Rectal smooth muscle tissue (tissue), 1 donor: ENCODE data around the gene ZBTB8A.

Experiments
- H3K27ac ChIP-seq: one replicate; pipeline ENCODE4 v1.7.0; 2013; ENCODE audit warnings: low read depth, low read length, inconsistent platforms
- H3K27me3 ChIP-seq: one replicate; pipeline ENCODE4 v1.7.0; 2013; ENCODE audit warnings: low read length; ENCODE audit not compliant: control insufficient read depth, insufficient read depth
- H3K36me3 ChIP-seq: one replicate; pipeline ENCODE4 v1.7.0; 2013; ENCODE audit warnings: low read length; ENCODE audit not compliant: control insufficient read depth, insufficient read depth
- H3K4me1 ChIP-seq: one replicate; pipeline ENCODE4 v1.7.0; 2013; ENCODE audit warnings: low read length; ENCODE audit not compliant: control insufficient read depth, insufficient read depth
- H3K4me3 ChIP-seq: one replicate; pipeline ENCODE4 v1.7.0; 2013; ENCODE audit warnings: low read length
- H3K9ac ChIP-seq: one replicate; pipeline ENCODE4 v1.7.0; 2013; ENCODE audit warnings: low read length

The ZBTB8A gene

DNA sequence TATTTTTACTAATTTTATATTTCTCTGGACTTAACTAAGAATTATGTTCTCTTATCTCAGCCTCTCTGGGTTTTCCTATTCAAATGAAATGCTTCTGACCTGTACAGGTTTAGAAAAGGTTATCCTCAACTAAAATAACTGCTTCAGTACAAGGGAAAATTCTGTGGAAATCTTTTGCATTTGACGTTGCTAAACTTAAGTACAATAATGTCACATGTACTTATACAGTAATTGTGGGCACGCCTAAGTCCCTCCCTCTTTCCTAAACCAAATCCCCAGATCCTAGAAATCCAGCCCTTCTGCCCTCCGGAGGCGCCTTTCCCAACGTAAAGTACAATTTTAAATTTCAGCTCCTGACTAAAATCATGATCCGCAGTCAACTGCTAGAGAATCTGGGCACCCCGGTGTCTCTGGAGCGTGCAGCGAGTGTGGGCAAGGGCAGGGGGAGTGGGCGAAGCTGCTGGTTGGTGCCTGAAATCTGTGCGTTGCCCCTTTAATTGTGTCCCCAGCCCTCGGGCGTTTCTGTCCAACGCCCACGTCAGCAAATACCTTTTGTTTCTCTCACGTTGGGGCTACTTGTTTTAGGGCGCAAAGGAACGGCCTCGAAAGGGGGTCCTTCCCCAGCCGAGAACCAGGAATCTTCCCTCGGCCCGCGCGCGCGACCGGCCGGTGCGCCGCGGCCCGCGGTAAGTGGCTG, at the start of gene ZBTB8A:
ZBTB8A (plus strand) TSS at position 541 of the 697 bp plus-strand sequence. CDS start 53,505 bp downstream, outside the sequence.
- Histone ChIP-seq H3K27me3 (no peaks in the 10 kb centered on the region), H3K36me3 (no peaks in the 10 kb centered on the region), H3K4me3 (peak within 1 kb of the TSS; percentile 78), H3K27ac (peak within 1 kb of the TSS; percentile 70), H3K9ac (peak within 1 kb of the TSS; percentile 54), H3K4me1 (peaks cover 2% of the 10 kb centered on the region)

DNA sequence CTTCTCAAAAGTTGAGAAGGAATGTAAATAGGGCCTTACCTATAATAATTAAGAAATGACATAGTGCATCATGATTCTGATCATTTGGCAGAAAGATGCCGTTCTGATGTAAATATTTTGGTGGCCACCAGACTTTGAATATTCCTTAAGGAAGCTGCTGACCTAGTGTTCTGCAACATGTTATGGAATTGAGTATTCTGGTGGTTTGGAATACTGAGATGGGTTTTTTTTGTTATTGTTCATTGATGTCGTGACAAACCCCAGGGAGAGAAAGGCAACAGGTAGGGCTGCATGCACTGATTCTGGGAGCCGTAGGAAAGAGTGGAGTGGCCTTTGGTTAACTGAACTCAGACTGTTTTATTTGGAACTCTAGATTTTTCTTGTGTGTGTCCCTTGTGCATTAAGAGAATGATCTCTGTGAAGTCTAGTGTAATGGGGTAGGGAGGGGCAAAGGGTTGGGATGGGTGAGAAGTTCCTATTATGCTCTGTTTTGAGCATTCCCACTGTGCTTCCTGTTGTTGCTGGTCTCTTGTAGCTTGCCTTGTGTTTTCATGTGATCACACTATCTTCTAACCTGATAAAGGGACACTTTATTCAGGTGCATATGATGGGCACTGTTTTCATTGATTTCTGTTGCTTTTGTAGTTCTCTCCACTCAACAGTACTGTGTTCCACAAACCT, 49.3 kb upstream of the ZBTB8A start:
- H3K4me1 ChIP-seq = no peaks in the 10 kb centered on the region

DNA sequence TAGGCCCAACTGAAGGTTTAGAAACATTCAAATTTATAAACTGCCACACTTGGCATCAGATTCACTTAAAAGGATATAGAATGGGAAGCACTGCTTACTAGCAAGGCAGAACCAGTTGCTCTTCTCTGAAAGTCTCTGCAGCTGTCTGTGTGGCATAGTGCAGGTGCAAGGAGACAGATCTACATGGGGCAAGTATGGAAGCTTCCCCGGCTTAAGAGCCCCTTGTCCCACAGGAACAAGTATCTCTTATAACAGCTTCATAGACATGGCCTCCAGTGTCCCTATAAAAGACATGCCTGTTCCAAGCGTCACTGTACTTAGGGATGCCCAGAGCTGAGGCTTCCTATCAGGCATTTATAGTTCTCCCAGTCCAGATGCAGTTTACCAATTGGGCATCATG, 47.8 kb upstream of the ZBTB8A start:
- H3K4me1 ChIP-seq = peaks cover 4% of the 10 kb centered on the region
- H3K27ac ChIP-seq = no peak overlapping the region
- H3K36me3 ChIP-seq = no peaks in the 10 kb centered on the region
- H3K9ac ChIP-seq = no peak overlapping the region
- H3K27me3 ChIP-seq = no peaks in the 10 kb centered on the region
- H3K4me3 ChIP-seq = no peak overlapping the region

More for the DNA sequence above, 49.3 kb upstream of the ZBTB8A start:
- no peaks in the 10 kb centered on the region for H3K27me3 ChIP-seq
- no peaks in the 10 kb centered on the region for H3K36me3 ChIP-seq
- H3K9ac ChIP-seq = no peak overlapping the region
- no peak overlapping the region for H3K4me3 ChIP-seq
- H3K27ac ChIP-seq = no peak overlapping the region

DNA sequence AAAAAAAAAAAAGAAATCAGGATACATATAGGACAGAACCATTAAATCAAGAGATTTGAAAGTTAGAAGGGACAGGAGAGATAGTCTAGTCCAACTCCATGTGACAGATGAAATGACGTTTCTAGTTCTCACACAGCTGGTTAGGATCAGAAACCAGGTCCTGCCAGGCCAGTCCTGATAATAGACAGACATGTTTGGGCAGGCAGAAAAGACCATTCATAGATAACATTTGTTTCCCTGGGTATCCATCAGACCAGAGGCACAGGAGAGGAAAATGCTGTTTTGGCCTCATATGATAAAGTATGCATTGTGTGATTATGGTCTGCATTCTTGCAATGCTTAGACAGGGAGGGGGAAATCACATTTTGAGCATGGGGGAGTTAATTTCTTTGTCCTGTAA, 45.0 kb upstream of the ZBTB8A start:
- Histone ChIP-seq H3K27ac (no peak overlapping the region), H3K4me1 (peaks cover 8% of the 10 kb centered on the region), H3K27me3 (no peaks in the 10 kb centered on the region), H3K36me3 (no peaks in the 10 kb centered on the region), H3K4me3 (no peak overlapping the region), H3K9ac (no peak overlapping the region)

DNA sequence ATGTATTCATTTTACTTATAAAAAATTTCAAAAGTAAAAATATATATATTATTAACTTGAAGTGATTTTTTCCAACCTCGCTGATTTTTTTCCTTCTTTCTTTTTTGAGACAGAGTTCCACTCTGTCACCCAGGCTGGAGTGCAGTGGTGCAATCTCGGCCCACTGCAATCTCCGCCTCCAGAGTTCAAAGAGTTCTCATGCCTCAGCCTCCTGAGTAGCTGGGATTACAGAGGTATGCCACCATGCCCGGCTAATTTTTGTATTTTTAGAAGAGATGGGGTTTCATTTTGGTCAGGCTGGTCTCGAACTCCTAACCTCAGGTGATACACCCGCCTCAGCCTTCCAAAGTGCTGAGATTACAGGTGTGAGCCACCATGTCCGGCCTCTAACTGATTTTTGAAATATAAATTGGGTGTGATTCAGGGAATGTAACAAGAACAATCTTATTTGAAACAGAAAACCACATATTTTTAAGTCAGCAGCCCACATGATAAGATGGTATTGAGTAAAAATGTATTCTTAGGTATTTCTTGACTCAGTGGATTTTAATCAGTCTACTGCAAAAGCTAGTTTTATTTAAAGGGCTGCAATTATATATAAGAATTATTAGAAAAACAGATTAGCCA, 44.4 kb upstream of the ZBTB8A start:
- no peak overlapping the region for H3K27ac ChIP-seq
- no peaks in the 10 kb centered on the region for H3K27me3 ChIP-seq
- peaks cover 8% of the 10 kb centered on the region for H3K4me1 ChIP-seq
- H3K9ac ChIP-seq = no peak overlapping the region
- H3K4me3 ChIP-seq = no peak overlapping the region
- H3K36me3 ChIP-seq = no peaks in the 10 kb centered on the region

DNA sequence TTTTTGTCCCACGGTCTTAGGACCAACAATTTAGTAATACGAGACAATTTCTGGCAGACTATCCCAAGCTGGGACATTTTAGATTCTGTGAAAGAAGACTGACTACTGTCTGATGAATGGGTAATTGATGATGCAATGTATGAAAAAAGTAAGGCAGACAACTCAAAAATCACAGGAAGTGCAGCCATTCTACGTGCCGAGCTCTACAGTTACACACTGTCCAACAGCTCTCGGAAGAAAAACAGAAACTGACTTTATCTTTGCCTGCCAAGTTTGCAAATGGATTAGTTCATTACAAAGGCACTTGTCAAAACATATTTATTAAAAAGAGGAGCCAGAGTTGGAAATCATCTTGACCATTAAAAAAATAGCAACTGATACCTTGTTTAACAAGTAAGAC, 43.1 kb upstream of the ZBTB8A start:
- no peak overlapping the region for H3K27ac ChIP-seq

DNA sequence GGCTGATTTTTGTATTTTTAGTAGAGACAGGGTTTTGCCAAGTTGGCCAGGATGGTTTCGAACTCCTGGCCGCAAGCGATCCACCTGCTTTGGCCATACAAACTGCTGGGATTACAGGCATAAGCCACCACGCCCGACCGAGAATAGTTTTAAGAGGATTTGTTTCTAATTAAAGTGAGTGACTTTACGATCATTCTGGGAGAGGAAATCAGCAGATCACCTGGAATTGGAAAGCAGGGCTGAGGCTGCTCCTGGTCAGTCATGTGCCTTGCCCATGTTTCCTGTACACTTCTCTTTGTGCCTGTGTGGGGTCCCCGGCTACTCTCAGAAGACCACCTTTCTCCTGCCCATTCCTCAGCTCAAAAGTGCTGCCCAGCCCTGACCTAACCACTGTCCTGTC, 40.5 kb upstream of the ZBTB8A start:
- H3K9ac ChIP-seq = no peak overlapping the region
- no peaks in the 10 kb centered on the region for H3K27me3 ChIP-seq
- H3K27ac ChIP-seq = no peak overlapping the region
- peaks cover 8% of the 10 kb centered on the region for H3K4me1 ChIP-seq
- no peaks in the 10 kb centered on the region for H3K36me3 ChIP-seq
- no peak overlapping the region for H3K4me3 ChIP-seq

More for the DNA sequence above, 43.1 kb upstream of the ZBTB8A start:
- Histone ChIP-seq H3K27me3 (no peaks in the 10 kb centered on the region), H3K9ac (no peak overlapping the region), H3K4me3 (no peak overlapping the region), H3K36me3 (no peaks in the 10 kb centered on the region), H3K4me1 (peaks cover 8% of the 10 kb centered on the region)

DNA sequence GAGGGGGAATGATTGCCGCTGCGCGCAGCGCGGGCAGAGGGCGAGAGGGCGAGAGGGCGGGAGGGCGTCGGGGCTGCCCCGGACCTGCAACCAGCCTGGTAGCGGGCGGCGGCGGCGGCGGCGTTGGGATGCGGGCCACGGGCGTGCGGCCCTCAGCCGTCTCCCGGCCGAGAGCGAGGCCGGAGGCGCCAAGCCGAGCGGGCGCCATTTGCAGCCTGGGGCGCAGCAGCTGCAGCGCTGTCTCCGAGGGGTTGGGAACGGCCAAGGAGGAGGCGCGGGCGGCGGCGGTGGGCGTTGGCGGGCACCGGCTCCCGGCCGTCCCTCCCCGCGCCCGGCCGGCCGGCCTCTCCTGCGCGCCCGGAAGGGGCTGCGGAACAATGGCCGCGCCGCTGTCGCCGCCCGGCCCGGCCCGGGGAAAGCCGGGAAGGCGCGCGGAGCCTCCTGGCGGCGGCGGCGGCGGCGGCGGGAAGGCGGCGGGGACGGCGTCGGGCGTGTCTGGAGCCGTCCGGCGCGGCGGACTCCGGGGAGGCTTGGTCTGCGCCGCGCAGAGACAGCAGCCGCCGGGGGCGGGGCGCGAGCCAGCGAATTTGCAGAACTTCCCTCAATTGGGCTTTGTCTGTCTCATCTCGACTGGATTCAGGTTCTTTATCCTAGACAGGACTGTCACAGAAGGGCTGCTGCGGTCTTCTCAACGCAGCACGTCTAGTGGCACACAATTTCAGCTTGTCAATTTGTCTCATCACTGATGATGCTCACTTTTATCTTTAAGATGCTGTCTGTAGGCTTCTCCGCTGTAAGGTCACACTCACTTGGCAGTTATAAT, 38.6 kb upstream of the ZBTB8A start:
- H3K36me3 ChIP-seq = no peaks in the 10 kb centered on the region
- no peaks in the 10 kb centered on the region for H3K27me3 ChIP-seq
- peaks cover 8% of the 10 kb centered on the region for H3K4me1 ChIP-seq
- no peak overlapping the region for H3K9ac ChIP-seq
- H3K27ac ChIP-seq = peak overlapping the region; percentile 89
- H3K4me3 ChIP-seq = peak overlapping the region; percentile 83

DNA sequence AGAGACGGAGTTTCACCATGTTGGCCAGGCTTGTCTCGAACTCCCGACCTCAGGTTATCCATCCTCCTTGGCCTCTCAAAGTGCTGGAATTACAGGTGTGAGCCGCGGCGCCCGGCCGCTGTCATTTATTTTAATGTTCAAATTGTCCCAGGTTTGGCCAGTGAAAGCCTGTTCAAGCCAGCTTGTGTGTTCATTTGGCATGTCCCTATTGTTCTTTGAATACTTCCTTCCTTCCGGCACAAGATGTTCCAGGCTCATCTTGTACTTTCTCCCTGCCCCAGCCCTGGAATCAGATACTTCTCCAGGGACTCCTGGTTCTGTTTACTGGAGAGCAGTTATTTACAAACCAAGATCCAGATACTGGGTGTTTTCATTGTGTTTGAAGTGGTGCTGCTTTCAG, 37.4 kb upstream of the ZBTB8A start:
- no peak overlapping the region for H3K4me3 ChIP-seq
- no peaks in the 10 kb centered on the region for H3K27me3 ChIP-seq
- no peaks in the 10 kb centered on the region for H3K36me3 ChIP-seq
- H3K27ac ChIP-seq = no peak overlapping the region
- H3K9ac ChIP-seq = no peak overlapping the region
- peaks cover 3% of the 10 kb centered on the region for H3K4me1 ChIP-seq

DNA sequence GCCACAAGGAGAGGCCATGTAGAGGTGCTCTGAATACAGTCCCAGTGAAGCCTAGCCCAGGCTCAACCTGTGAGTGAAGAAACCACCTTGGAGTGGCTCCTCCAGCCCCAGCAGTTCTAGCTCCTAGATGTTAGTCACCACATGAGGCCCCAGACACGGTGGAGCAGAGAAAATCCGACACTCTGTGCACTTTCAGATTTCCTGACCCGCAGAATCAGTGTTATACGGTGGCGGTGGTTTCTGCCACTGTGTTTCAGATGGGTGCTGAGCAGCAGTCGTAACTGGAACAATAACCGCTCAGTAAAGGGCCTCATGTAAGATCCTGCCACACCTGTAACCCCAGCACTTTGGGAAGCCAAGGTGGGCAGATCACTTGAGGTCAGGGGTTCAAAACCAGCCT, 36.1 kb upstream of the ZBTB8A start:
- Histone ChIP-seq H3K4me3 (no peak overlapping the region), H3K36me3 (no peaks in the 10 kb centered on the region), H3K4me1 (no peaks in the 10 kb centered on the region), H3K27me3 (no peaks in the 10 kb centered on the region), H3K9ac (no peak overlapping the region), H3K27ac (no peak overlapping the region)

DNA sequence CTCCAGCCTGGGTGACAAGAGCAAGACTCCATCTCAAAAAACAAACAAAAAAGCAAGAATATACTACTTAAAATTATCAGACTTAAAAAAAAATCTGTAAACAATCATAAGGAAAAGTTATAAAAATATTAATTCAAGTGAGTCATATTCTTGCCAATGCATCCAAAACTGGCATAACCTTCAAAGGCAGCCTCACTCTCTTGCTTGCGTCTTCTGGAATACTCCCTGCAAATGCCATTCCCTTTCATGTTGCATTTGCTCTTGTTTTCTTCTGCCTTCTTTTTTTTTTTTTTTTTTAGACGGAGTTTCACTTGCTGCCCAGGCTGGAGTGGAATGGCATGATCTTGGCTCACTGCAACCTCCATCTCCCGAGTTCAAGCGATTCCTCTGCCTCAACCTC, 32.2 kb upstream of the ZBTB8A start:
- no peak overlapping the region for H3K9ac ChIP-seq
- H3K36me3 ChIP-seq = no peaks in the 10 kb centered on the region
- no peak overlapping the region for H3K27ac ChIP-seq
- no peaks in the 10 kb centered on the region for H3K27me3 ChIP-seq
- H3K4me1 ChIP-seq = no peaks in the 10 kb centered on the region
- no peak overlapping the region for H3K4me3 ChIP-seq

DNA sequence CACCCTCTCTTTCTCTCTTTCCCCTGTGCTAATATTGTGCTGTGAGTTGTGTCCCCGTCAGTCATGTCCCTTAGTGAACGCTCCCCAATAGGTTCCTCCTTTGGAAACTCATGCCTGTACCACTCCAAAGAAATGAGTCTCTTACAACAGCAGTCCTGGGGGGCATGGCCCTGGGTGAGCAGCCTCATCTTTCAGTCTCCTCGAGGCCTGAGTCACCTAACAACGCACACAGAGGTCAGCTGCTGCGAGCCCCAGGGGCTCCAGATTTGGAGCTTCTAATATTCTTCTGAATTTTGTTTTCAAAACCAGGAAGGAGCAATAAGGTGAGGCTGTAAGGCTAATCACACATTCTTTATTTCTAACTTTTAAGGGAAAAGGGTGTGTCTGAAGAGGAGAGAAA, 30.5 kb upstream of the ZBTB8A start:
- H3K4me1 ChIP-seq = no peaks in the 10 kb centered on the region
- H3K9ac ChIP-seq = no peak overlapping the region
- no peak overlapping the region for H3K4me3 ChIP-seq
- no peak overlapping the region for H3K27ac ChIP-seq
- H3K36me3 ChIP-seq = no peaks in the 10 kb centered on the region
- H3K27me3 ChIP-seq = no peaks in the 10 kb centered on the region
